Measurements from ENCODE around the gene PLEKHD1.
"Not testable (repeated sequence)": the region's sequence is repeated elsewhere in the genome, so short reads cannot be mapped to it uniquely, and the experiment has no call there.

The PLEKHD1 gene

GRCh38 chr14:69483765-69484443 lies 624 bp upstream of the PLEKHD1 start:
- DNase-seq, result no peak

- no peak for DNase-seq
Measured at GRCh38 chr14:69485315-69485660, 760 bp downstream of the PLEKHD1 start.

- no peak for DNase-seq
Measured at GRCh38 chr14:69485701-69486100, 1.2 kb downstream of the PLEKHD1 start.

GRCh38 chr14:69487226-69487625 lies 2.7 kb downstream of the PLEKHD1 start:
- no peak for DNase-seq

GRCh38 chr14:69487771-69488170 lies 3.2 kb downstream of the PLEKHD1 start:
- DNase-seq, result no peak

GRCh38 chr14:69489495-69489894 lies 5.0 kb downstream of the PLEKHD1 start:
- DNase-seq, result no peak

- DNase-seq, result no peak
Measured at GRCh38 chr14:69490219-69490918, 5.8 kb downstream of the PLEKHD1 start.

GRCh38 chr14:69491193-69491592 lies 6.7 kb downstream of the PLEKHD1 start:
- no peak for DNase-seq

GRCh38 chr14:69493038-69493437 lies 8.5 kb downstream of the PLEKHD1 start:
- DNase-seq, result no peak

- DNase-seq, result no peak
Measured at GRCh38 chr14:69493791-69494190, 9.3 kb downstream of the PLEKHD1 start.

GRCh38 chr14:69495341-69495921 lies 10.9 kb downstream of the PLEKHD1 start:
- no peak for DNase-seq

- DNase-seq, result not testable (repeated sequence)
Measured at GRCh38 chr14:69497866-69498265, 13.3 kb downstream of the PLEKHD1 start.

- DNase-seq, result not testable (repeated sequence)
Measured at GRCh38 chr14:69498286-69498685, 13.8 kb downstream of the PLEKHD1 start.

GRCh38 chr14:69499436-69499835 lies 14.9 kb downstream of the PLEKHD1 start:
- no peak for DNase-seq

GRCh38 chr14:69500096-69500495 lies 15.6 kb downstream of the PLEKHD1 start:
- no peak for DNase-seq

- no peak for DNase-seq
Measured at GRCh38 chr14:69500736-69501135, 16.2 kb downstream of the PLEKHD1 start.

GRCh38 chr14:69501423-69501838 lies 16.9 kb downstream of the PLEKHD1 start:
- no peak for DNase-seq

- no peak for DNase-seq
Measured at GRCh38 chr14:69504775-69505174, 20.2 kb downstream of the PLEKHD1 start.

GRCh38 chr14:69505338-69506240 lies 21.1 kb downstream of the PLEKHD1 start:
- DNase-seq, result no peak

GRCh38 chr14:69506241-69506595 lies 21.7 kb downstream of the PLEKHD1 start:
- no peak for DNase-seq

GRCh38 chr14:69518289-69519101 lies 34.0 kb downstream of the PLEKHD1 start:
- DNase-seq, result no peak
